SK-N-SH treated with all-trans-retinoic acid at 6 μM for 48 hours (cell line): ENCODE results near the gene CCDC196.

Source experiments
- BACH2 ChIP-seq: fragments of 250-450 bp; sonication (Bioruptor Pico); IDR thresholded peaks from 2 replicates; pipeline ENCODE4 v1.9.0; 2021; ENCODE audit warnings: mild to moderate bottlenecking, borderline replicate concordance
- CREB5 ChIP-seq: fragments of 250-450 bp; sonication (Bioruptor Pico); IDR thresholded peaks from 2 replicates; pipeline ENCODE4 v1.5.1; 2020; ENCODE audit warnings: low read depth, mild to moderate bottlenecking, moderate library complexity
- GLIS3 ChIP-seq: fragments of 250-450 bp; sonication (Bioruptor Pico); IDR thresholded peaks from 2 replicates; pipeline ENCODE4 v1.5.0; 2020; ENCODE audit warnings: mild to moderate bottlenecking, moderate library complexity
- ISL1 ChIP-seq: fragments of 250-450 bp; sonication (Bioruptor Pico); IDR thresholded peaks from 2 replicates; pipeline ENCODE4 v2.1.2; 2022; ENCODE audit warnings: mild to moderate bottlenecking, moderate library complexity
- OSR1 ChIP-seq: fragments of 250-450 bp; sonication (Bioruptor Pico); IDR thresholded peaks from 2 replicates; pipeline ENCODE4 v1.8.0; 2022; ENCODE audit warnings: moderate library complexity, mild to moderate bottlenecking, inconsistent platforms
- PPARA ChIP-seq: fragments of 250-450 bp; sonication (Bioruptor Pico); IDR thresholded peaks from 2 replicates; pipeline ENCODE4 v1.5.0; 2020; ENCODE audit warnings: mild to moderate bottlenecking, borderline replicate concordance
- RARB ChIP-seq: fragments of 250-450 bp; sonication (Bioruptor Pico); IDR thresholded peaks from 2 replicates; pipeline ENCODE4 v1.8.0; 2021; ENCODE audit warnings: mild to moderate bottlenecking, moderate library complexity
- SNAI2 ChIP-seq: fragments of 250-450 bp; sonication (Bioruptor Pico); IDR thresholded peaks from 2 replicates; pipeline ENCODE4 v1.5.0; 2020; ENCODE audit warnings: mild to moderate bottlenecking, moderate library complexity
- TOX ChIP-seq: fragments of 250-450 bp; sonication (Bioruptor Pico); IDR thresholded peaks from 2 replicates; pipeline ENCODE4 v1.8.0; 2021; ENCODE audit warnings: mild to moderate bottlenecking, moderate library complexity, borderline replicate concordance
- ZC3H10 ChIP-seq: fragments of 250-450 bp; sonication (Bioruptor Pico); IDR thresholded peaks from 2 replicates; pipeline ENCODE4 v1.5.1; 2021; ENCODE audit warnings: mild to moderate bottlenecking, moderate library complexity
- ZFP3 ChIP-seq: fragments of 250-450 bp; sonication (Bioruptor Pico); IDR thresholded peaks from 2 replicates; pipeline ENCODE4 v1.5.0; 2020; ENCODE audit warnings: mild to moderate bottlenecking, moderate library complexity
- TF ChIP-seq, protein P1 (sequence below): fragments of 250-450 bp; sonication (Bioruptor Pico); IDR thresholded peaks from 2 replicates; pipeline ENCODE4 v1.5.1; 2021; ENCODE audit warnings: mild to moderate bottlenecking, moderate library complexity
- TF ChIP-seq, protein P2 (sequence below): fragments of 250-450 bp; sonication (Bioruptor Pico); IDR thresholded peaks from 2 replicates; pipeline ENCODE4 v1.8.0; 2020; ENCODE audit warnings: mild to moderate bottlenecking, moderate library complexity, borderline replicate concordance
- TF ChIP-seq, protein P3 (sequence below): fragments of 250-450 bp; sonication (Bioruptor Pico); IDR thresholded peaks from 2 replicates; pipeline ENCODE4 v1.8.0; 2021; ENCODE audit warnings: low read depth, mild to moderate bottlenecking, moderate library complexity, borderline replicate concordance

GRCh38 chr14:66498311-66498710 is 12.1 kb downstream of the CCDC196 start:
- TF ChIP-seq GLIS3 (no peak), BACH2 (CRISPR knock-in tag) (no peak), TOX (CRISPR knock-in tag) (no peak), ZC3H10 (CRISPR knock-in tag) (no peak), RARB (CRISPR knock-in tag) (no peak), ZFP3 (CRISPR knock-in tag) (no peak), CREB5 (CRISPR knock-in tag) (no peak), ISL1 (CRISPR knock-in tag) (no peak), OSR1 (no peak), SNAI2 (no peak), PPARA (CRISPR knock-in tag) (no peak)
- TF ChIP-seq, protein P1, sequence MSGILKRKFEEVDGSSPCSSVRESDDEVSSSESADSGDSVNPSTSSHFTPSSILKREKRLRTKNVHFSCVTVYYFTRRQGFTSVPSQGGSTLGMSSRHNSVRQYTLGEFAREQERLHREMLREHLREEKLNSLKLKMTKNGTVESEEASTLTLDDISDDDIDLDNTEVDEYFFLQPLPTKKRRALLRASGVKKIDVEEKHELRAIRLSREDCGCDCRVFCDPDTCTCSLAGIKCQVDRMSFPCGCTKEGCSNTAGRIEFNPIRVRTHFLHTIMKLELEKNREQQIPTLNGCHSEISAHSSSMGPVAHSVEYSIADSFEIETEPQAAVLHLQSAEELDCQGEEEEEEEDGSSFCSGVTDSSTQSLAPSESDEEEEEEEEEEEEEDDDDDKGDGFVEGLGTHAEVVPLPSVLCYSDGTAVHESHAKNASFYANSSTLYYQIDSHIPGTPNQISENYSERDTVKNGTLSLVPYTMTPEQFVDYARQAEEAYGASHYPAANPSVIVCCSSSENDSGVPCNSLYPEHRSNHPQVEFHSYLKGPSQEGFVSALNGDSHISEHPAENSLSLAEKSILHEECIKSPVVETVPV (CRISPR knock-in tag), result no peak
- TF ChIP-seq, protein P2, sequence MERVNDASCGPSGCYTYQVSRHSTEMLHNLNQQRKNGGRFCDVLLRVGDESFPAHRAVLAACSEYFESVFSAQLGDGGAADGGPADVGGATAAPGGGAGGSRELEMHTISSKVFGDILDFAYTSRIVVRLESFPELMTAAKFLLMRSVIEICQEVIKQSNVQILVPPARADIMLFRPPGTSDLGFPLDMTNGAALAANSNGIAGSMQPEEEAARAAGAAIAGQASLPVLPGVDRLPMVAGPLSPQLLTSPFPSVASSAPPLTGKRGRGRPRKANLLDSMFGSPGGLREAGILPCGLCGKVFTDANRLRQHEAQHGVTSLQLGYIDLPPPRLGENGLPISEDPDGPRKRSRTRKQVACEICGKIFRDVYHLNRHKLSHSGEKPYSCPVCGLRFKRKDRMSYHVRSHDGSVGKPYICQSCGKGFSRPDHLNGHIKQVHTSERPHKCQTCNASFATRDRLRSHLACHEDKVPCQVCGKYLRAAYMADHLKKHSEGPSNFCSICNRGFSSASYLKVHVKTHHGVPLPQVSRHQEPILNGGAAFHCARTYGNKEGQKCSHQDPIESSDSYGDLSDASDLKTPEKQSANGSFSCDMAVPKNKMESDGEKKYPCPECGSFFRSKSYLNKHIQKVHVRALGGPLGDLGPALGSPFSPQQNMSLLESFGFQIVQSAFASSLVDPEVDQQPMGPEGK, result no peak
- TF ChIP-seq, protein P3, sequence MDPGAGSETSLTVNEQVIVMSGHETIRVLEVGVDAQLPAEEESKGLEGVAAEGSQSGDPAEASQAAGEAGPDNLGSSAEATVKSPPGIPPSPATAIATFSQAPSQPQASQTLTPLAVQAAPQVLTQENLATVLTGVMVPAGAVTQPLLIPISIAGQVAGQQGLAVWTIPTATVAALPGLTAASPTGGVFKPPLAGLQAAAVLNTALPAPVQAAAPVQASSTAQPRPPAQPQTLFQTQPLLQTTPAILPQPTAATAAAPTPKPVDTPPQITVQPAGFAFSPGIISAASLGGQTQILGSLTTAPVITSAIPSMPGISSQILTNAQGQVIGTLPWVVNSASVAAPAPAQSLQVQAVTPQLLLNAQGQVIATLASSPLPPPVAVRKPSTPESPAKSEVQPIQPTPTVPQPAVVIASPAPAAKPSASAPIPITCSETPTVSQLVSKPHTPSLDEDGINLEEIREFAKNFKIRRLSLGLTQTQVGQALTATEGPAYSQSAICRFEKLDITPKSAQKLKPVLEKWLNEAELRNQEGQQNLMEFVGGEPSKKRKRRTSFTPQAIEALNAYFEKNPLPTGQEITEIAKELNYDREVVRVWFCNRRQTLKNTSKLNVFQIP (CRISPR knock-in tag), result no peak
